ENCODE data around the gene TPRG1L.

Gene TPRG1L

DNA sequence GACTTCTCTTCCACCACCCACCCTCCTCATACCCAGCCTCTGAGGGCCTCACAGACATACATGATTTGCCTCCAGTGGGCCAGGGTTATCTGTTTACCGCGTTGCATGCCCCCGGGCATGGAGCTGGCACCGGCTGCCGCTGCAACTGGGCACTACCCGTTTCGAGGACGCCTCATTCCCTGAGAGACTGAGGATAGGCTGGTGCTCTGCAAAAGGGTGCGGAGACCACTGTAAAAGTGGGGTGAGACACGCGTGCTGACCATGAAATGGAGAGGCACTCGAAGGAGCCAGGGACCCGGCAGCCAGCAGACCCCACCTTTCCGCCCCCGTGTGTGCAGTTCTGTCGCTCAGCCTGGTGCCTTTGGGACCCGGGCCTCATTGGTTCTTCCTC, 48.2 kb downstream of the TPRG1L start:
- no peak overlapping the region for H3K4me2 ChIP-seq (ENCODE audit: low read length, poor library complexity, severe bottlenecking)
- no peak overlapping the region for H3K4me3 ChIP-seq (ENCODE audit: insufficient read depth in 1 of 2, low read depth in 1 of 2, low read length in 2 of 2)
- H3K23ac ChIP-seq (ENCODE audit: low read length in 2 of 2) = no peak overlapping the region
- H2BK12ac ChIP-seq (ENCODE audit: low read length in 2 of 2) = no peak overlapping the region
- 90% methylated on average over 17 of the region's 17 CpGs for WGBS
- no peak overlapping the region for H3K9ac ChIP-seq (ENCODE audit: low read length)
- H3K14ac ChIP-seq (ENCODE audit: low read length in 2 of 2) = no peak overlapping the region
- H2BK5ac ChIP-seq (ENCODE audit: low read depth, low read length, poor library complexity, severe bottlenecking) = no peak overlapping the region
- no peak overlapping the region for H3K27ac ChIP-seq (ENCODE audit: low read length, poor library complexity, severe bottlenecking)
- H3K4me1 ChIP-seq (ENCODE audit: control insufficient read depth, insufficient read depth, low read depth, low read length) = peaks cover 43% of the 10 kb centered on the region
- H3K9me3 ChIP-seq (ENCODE audit: control insufficient read depth, low read length) = no peaks in the 10 kb centered on the region
- no peaks in the 10 kb centered on the region for H3K36me3 ChIP-seq (ENCODE audit: control insufficient read depth in 1 of 2, insufficient read depth in 2 of 2, low read depth in 1 of 2, low read length in 2 of 2)
- H2AK5ac ChIP-seq (ENCODE audit: low read length, severe bottlenecking) = no peak overlapping the region
- no peak overlapping the region for H4K8ac ChIP-seq (ENCODE audit: low read length)
- H3K18ac ChIP-seq (ENCODE audit: low read depth in 1 of 2, low read length in 2 of 2) = no peak overlapping the region
- H2BK15ac ChIP-seq (ENCODE audit: low read depth, poor library complexity, severe bottlenecking) = no peak overlapping the region
- peaks cover 42 to 69% of the 10 kb centered on the region in 2 experiments for H3K27me3 ChIP-seq (ENCODE audit: control insufficient read depth in 1 of 2, insufficient read depth in 1 of 2, low read length in 2 of 2)
- H3K4ac ChIP-seq (ENCODE audit: low read depth in 1 of 2, low read length in 2 of 2) = no peak overlapping the region
- H4K91ac ChIP-seq (ENCODE audit: low read length) = no peak overlapping the region
- no peak overlapping the region for H2AFZ ChIP-seq (ENCODE audit: low read depth, low read length)
- H2BK120ac ChIP-seq (ENCODE audit: low read depth, low read length) = no peak overlapping the region
- no peaks in the 10 kb centered on the region for H3K79me1 ChIP-seq (replicated peaks; ENCODE audit: low read length, poor library complexity, severe bottlenecking)
- DNase-seq = no peak

DNA sequence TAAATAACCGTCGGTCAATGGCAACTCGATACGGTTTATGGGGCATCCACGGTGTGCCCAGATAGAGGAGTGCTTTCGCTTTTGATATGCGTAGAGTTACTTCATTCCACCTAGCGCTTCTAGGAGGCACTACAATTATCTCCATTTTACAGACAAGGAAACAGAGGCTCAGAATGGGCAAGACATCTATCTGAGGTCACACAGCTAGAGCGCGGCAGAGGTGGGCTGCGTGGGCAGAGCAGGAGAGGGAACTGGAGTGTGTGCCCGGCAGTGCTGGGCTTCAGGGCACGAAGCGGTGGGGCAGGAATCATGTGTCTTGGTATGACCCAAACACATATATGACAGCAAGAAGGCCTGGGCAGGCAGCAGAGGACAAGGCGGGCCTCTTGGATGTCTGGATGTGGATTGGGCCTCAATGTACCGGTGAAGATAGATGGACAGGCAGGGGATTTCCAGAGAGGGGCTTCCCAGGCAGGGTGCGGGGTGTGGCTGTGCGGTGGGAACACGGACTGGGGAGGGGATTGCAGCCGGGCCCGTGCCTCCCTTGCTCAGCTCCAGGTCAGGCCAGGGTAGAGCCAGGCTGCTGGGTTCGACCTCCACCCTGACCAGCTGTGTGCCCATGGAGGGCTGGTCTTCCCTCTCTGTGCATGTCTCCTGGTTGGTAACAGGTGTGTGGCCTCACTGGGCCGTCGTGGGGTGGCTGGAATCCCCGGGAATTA, 48.7 kb downstream of the TPRG1L start:
- Histone ChIP-seq H3K27ac (ENCODE audit: low read length, poor library complexity, severe bottlenecking) (no peak overlapping the region), H2BK15ac (ENCODE audit: low read depth, poor library complexity, severe bottlenecking) (no peak overlapping the region), H3K4me2 (ENCODE audit: low read length, poor library complexity, severe bottlenecking) (no peak overlapping the region), H3K23ac (ENCODE audit: low read length in 2 of 2) (no peak overlapping the region), H2BK5ac (ENCODE audit: low read depth, low read length, poor library complexity, severe bottlenecking) (no peak overlapping the region), H3K14ac (ENCODE audit: low read length in 2 of 2) (no peak overlapping the region), H2AFZ (ENCODE audit: low read depth, low read length) (no peak overlapping the region), H3K9me3 (ENCODE audit: control insufficient read depth, low read length) (no peaks in the 10 kb centered on the region), H3K27me3 (ENCODE audit: control insufficient read depth in 1 of 2, insufficient read depth in 1 of 2, low read length in 2 of 2) (peaks cover 42 to 67% of the 10 kb centered on the region in 2 experiments), H4K91ac (ENCODE audit: low read length) (no peak overlapping the region), H3K4ac (ENCODE audit: low read depth in 1 of 2, low read length in 2 of 2) (no peak overlapping the region), H2AK5ac (ENCODE audit: low read length, severe bottlenecking) (no peak overlapping the region), H3K4me3 (ENCODE audit: insufficient read depth in 1 of 2, low read depth in 1 of 2, low read length in 2 of 2) (no peak overlapping the region), H3K36me3 (ENCODE audit: control insufficient read depth in 1 of 2, insufficient read depth in 2 of 2, low read depth in 1 of 2, low read length in 2 of 2) (no peaks in the 10 kb centered on the region), H4K8ac (ENCODE audit: low read length) (no peak overlapping the region), H2BK12ac (ENCODE audit: low read length in 2 of 2) (no peak overlapping the region), H3K79me1 (replicated peaks; ENCODE audit: low read length, poor library complexity, severe bottlenecking) (no peaks in the 10 kb centered on the region), H2BK120ac (ENCODE audit: low read depth, low read length) (no peak overlapping the region), H3K9ac (ENCODE audit: low read length) (no peak overlapping the region), H3K18ac (ENCODE audit: low read depth in 1 of 2, low read length in 2 of 2) (no peak overlapping the region), H3K4me1 (ENCODE audit: control insufficient read depth, insufficient read depth, low read depth, low read length) (peaks cover 48% of the 10 kb centered on the region)
- no peak for DNase-seq
- 80% methylated on average over 25 of the region's 25 CpGs for WGBS

DNA sequence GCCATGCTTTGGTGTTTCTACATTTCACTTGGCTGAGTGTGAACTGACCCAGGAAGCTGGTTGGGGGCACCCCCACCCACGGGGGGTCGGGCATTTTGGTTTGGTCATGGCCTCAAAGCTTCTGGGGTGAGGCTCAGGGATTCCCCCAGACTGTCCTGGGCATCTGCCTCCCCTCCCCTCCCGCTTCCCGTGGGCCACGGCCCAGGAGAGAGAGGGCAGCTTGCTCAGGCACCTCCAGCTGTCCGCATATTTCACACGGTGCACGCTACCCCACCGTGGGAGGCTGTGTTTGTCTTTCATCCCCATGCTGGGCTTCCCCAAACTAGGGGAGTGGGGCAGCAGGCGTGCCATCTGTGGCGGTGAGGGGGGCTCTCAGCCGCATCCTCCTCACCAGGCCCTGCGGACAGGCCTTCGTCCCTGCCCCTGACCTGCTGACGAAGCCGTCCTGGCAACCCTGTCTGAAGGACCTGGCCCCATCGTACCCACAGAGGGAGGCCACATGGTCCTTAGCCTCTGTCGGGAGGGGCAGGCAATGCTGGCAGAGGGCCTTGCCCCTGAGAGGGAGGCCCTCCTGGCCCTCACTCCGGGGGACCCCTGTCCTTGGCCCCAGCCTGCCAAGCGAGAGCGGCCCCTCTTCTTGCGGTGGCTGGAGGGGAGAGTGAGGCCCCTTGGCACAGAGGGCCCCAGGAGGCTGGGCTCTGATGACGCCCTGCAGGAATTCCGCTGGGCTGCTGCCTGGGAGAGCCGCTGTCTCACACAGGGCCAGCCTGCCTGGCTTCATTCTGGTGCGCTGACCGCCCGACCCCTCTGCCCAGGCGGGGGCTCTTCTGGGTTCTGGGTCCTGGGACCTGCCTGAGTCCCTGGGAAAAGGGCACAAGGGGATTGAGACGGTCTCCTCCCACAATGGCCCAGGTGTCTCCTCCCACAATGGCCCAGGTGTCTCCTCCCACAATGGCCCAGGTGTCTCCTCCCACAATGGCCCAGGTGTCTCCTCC, 49.6 kb downstream of the TPRG1L start:
- Histone ChIP-seq H3K23ac (ENCODE audit: low read length in 2 of 2) (no peak overlapping the region), H3K27me3 (ENCODE audit: control insufficient read depth in 1 of 2, insufficient read depth in 1 of 2, low read length in 2 of 2) (peaks cover 50 to 68% of the 10 kb centered on the region in 2 experiments), H3K27ac (ENCODE audit: low read length, poor library complexity, severe bottlenecking) (no peak overlapping the region), H3K79me1 (replicated peaks; ENCODE audit: low read length, poor library complexity, severe bottlenecking) (no peaks in the 10 kb centered on the region), H2BK15ac (ENCODE audit: low read depth, poor library complexity, severe bottlenecking) (no peak overlapping the region), H2AFZ (ENCODE audit: low read depth, low read length) (no peak overlapping the region), H3K4ac (ENCODE audit: low read depth in 1 of 2, low read length in 2 of 2) (no peak overlapping the region), H3K4me2 (ENCODE audit: low read length, poor library complexity, severe bottlenecking) (no peak overlapping the region), H3K18ac (ENCODE audit: low read depth in 1 of 2, low read length in 2 of 2) (no peak overlapping the region), H3K36me3 (ENCODE audit: control insufficient read depth in 1 of 2, insufficient read depth in 2 of 2, low read depth in 1 of 2, low read length in 2 of 2) (no peaks in the 10 kb centered on the region), H3K9me3 (ENCODE audit: control insufficient read depth, low read length) (no peaks in the 10 kb centered on the region), H4K8ac (ENCODE audit: low read length) (no peak overlapping the region), H2BK120ac (ENCODE audit: low read depth, low read length) (no peak overlapping the region), H4K91ac (ENCODE audit: low read length) (no peak overlapping the region), H2AK5ac (ENCODE audit: low read length, severe bottlenecking) (no peak overlapping the region), H3K9ac (ENCODE audit: low read length) (no peak overlapping the region), H2BK5ac (ENCODE audit: low read depth, low read length, poor library complexity, severe bottlenecking) (no peak overlapping the region), H3K4me3 (ENCODE audit: insufficient read depth in 1 of 2, low read depth in 1 of 2, low read length in 2 of 2) (no peak overlapping the region), H3K14ac (ENCODE audit: low read length in 2 of 2) (no peak overlapping the region), H2BK12ac (ENCODE audit: low read length in 2 of 2) (no peak overlapping the region), H3K4me1 (ENCODE audit: control insufficient read depth, insufficient read depth, low read depth, low read length) (peaks cover 43% of the 10 kb centered on the region)
- 74% methylated on average over 29 of the region's 30 CpGs for WGBS
- DNase-seq = no peak

DNA sequence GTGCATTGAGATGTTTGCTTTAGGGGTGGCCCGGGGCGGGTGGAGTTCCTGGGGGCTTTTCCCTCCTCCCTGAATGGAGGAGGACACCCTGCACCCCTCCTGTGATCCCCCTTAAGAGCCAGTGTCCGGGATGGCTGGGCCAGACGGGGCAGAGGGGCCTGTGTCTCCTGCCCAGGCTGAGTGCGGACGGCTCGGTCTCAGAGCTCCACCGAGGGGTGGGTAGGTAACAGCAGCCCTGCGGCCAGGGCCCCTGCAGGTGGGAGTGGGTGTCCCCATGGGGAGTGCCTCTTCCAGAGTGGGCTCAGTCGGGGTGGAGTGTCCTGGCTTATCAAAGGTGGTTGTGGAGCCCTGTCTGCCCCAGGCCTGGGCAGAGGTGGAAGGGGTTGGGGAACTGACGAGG, 50.6 kb downstream of the TPRG1L start:
- H3K18ac ChIP-seq (ENCODE audit: low read depth in 1 of 2, low read length in 2 of 2) = no peak overlapping the region
- H2BK12ac ChIP-seq (ENCODE audit: low read length in 2 of 2) = no peak overlapping the region
- WGBS = 63% methylated on average over 11 of the region's 11 CpGs
- no peaks in the 10 kb centered on the region for H3K9me3 ChIP-seq (ENCODE audit: control insufficient read depth, low read length)
- no peak overlapping the region for H3K14ac ChIP-seq (ENCODE audit: low read length in 2 of 2)
- no peak overlapping the region for H3K27ac ChIP-seq (ENCODE audit: low read length, poor library complexity, severe bottlenecking)
- no peak overlapping the region for H3K4me3 ChIP-seq (ENCODE audit: insufficient read depth in 1 of 2, low read depth in 1 of 2, low read length in 2 of 2)
- no peak overlapping the region for H3K4ac ChIP-seq (ENCODE audit: low read depth in 1 of 2, low read length in 2 of 2)
- H3K9ac ChIP-seq (ENCODE audit: low read length) = no peak overlapping the region
- peaks cover 43% of the 10 kb centered on the region for H3K4me1 ChIP-seq (ENCODE audit: control insufficient read depth, insufficient read depth, low read depth, low read length)
- H2AK5ac ChIP-seq (ENCODE audit: low read length, severe bottlenecking) = no peak overlapping the region
- no peak overlapping the region for H4K91ac ChIP-seq (ENCODE audit: low read length)
- no peak overlapping the region for H2AFZ ChIP-seq (ENCODE audit: low read depth, low read length)
- no peak overlapping the region for H3K23ac ChIP-seq (ENCODE audit: low read length in 2 of 2)
- peaks cover 50 to 74% of the 10 kb centered on the region in 2 experiments for H3K27me3 ChIP-seq (ENCODE audit: control insufficient read depth in 1 of 2, insufficient read depth in 1 of 2, low read length in 2 of 2)
- DNase-seq = no peak
- no peaks in the 10 kb centered on the region for H3K79me1 ChIP-seq (replicated peaks; ENCODE audit: low read length, poor library complexity, severe bottlenecking)
- H2BK15ac ChIP-seq (ENCODE audit: low read depth, poor library complexity, severe bottlenecking) = no peak overlapping the region
- no peak overlapping the region for H2BK5ac ChIP-seq (ENCODE audit: low read depth, low read length, poor library complexity, severe bottlenecking)
- no peak overlapping the region for H3K4me2 ChIP-seq (ENCODE audit: low read length, poor library complexity, severe bottlenecking)
- no peak overlapping the region for H2BK120ac ChIP-seq (ENCODE audit: low read depth, low read length)
- H4K8ac ChIP-seq (ENCODE audit: low read length) = no peak overlapping the region
- no peaks in the 10 kb centered on the region for H3K36me3 ChIP-seq (ENCODE audit: control insufficient read depth in 1 of 2, insufficient read depth in 2 of 2, low read depth in 1 of 2, low read length in 2 of 2)

Data from mesenchymal stem cell (in vitro differentiated cells and primary cell).